T47D (cell line): ENCODE results near the gene GRN.
A peak's percentile ranks its signal among the peaks of the same experiment; 100 is the strongest.

Experiments used
- DNase-seq, 2 experiments: peaks; one replicate each; pipeline versions ENCODE4 v3.0.0 to v3.0.0-alpha.2; 2011 to 2012; ENCODE audit warnings: low read depth in 1 of 2, low spot score in 1 of 2
- JUND ChIP-seq: IDR thresholded peaks from 2 replicates; pipeline ENCODE4 v1.6.1; 2012; ENCODE audit warnings: low read depth
- in situ Hi-C: cut with HindIII; loops from 2 replicates; pipeline ENCODE4 v1.10.0; 2016; ENCODE audit warnings: low sequenced_read_pairs, low pct_unique_long_range_greater_than_20kb

The GRN gene

GRCh38 chr17:44352828-44353671, 7.9 kb downstream of the GRN start:
- no peak for TF ChIP-seq JUND
- in situ Hi-C loops = no loop called here
- peak in 1 of 2 experiments; percentile 56 for DNase-seq

GRCh38 chr17:44353672-44354331, 8.7 kb downstream of the GRN start:
- DNase-seq = peak in 1 of 2 experiments; percentile 38
- in situ Hi-C loops = no loop called here
- TF ChIP-seq JUND = no peak

GRCh38 chr17:44354582-44355561, 9.8 kb downstream of the GRN start:
- no peak for TF ChIP-seq JUND
- in situ Hi-C loops = no loop called here
- DNase-seq = no peak

GRCh38 chr17:44355642-44356099, 10.6 kb downstream of the GRN start:
- TF ChIP-seq JUND = no peak
- in situ Hi-C loops = no loop called here
- no peak for DNase-seq

GRCh38 chr17:44356241-44356640, 11.1 kb downstream of the GRN start:
- TF ChIP-seq JUND = no peak
- in situ Hi-C loops = no loop called here
- DNase-seq = peak in 1 of 2 experiments; percentile 58

GRCh38 chr17:44358066-44358465, 13.0 kb downstream of the GRN start:
- no peak for DNase-seq
- TF ChIP-seq JUND = no peak
- in situ Hi-C loops = no loop called here

GRCh38 chr17:44359006-44359405, 13.9 kb downstream of the GRN start:
- DNase-seq = no peak
- in situ Hi-C loops = no loop called here
- TF ChIP-seq JUND = no peak

- no peak for DNase-seq
- TF ChIP-seq JUND = no peak
- in situ Hi-C loops = no loop called here
Measured at GRCh38 chr17:44359458-44360143, 14.5 kb downstream of the GRN start.

- DNase-seq = no peak
- in situ Hi-C loops = no loop called here
- TF ChIP-seq JUND = no peak
Measured at GRCh38 chr17:44360144-44360533, 15.0 kb downstream of the GRN start.

- no peak for TF ChIP-seq JUND
- no peak for DNase-seq
- in situ Hi-C loops = no loop called here
Measured at GRCh38 chr17:44360826-44361225, 15.7 kb downstream of the GRN start.

- in situ Hi-C loops = no loop called here
- DNase-seq = no peak
- no peak for TF ChIP-seq JUND
Measured at GRCh38 chr17:44361292-44362260, 16.5 kb downstream of the GRN start.
